ENCODE measurements around the gene WDR91. TPM values are rescaled to one million over a fixed set of nuclear protein-coding genes. Genes with fewer than 3 reads are reported as not detected.
A peak's percentile ranks its signal among the peaks of the same experiment; 100 is the strongest.

Gene WDR91
- total RNA-seq, 1 donor from 2014 or later: 27.1 TPM

GRCh38 chr7:135207406-135208101, 3.8 kb downstream of the WDR91 start:
- TF ChIP-seq CTCF (IDR thresholded peaks at IDR 0.05): no peak
- Histone ChIP-seq H3K27ac (peak overlapping the region; percentile 31), H3K4me3 (no peak overlapping the region), H3K9me3 (no peaks in the 10 kb centered on the region), H3K36me3 (peaks cover 32% of the 10 kb centered on the region), H3K27me3 (ENCODE audit: low read depth) (no peaks in the 10 kb centered on the region), H3K4me1 (peaks cover 55% of the 10 kb centered on the region)
- ATAC-seq (peak in 1 of 2 donors; percentile 1), DNase-seq (no peak)
- intact Hi-C loops (cut with DNase I): no loop called here

- peaks cover 55% of the 10 kb centered on the region for H3K4me1 ChIP-seq
- peak overlapping the region; percentile 31 for H3K27ac ChIP-seq
- intact Hi-C loops (cut with DNase I): no loop called here
Observed at GRCh38 chr7:135206941-135207391, 4.4 kb downstream of the WDR91 start.

GRCh38 chr7:135205850-135206249, 5.5 kb downstream of the WDR91 start:
- no peak overlapping the region for H3K4me3 ChIP-seq
- DNase-seq (no peak), ATAC-seq (no peak)
- H3K4me1 ChIP-seq: peaks cover 55% of the 10 kb centered on the region
- intact Hi-C loops (cut with DNase I): no loop called here
- peaks cover 49% of the 10 kb centered on the region for H3K36me3 ChIP-seq
- no peaks in the 10 kb centered on the region for H3K9me3 ChIP-seq
- TF ChIP-seq CTCF (IDR thresholded peaks at IDR 0.05): no peak
- H3K27ac ChIP-seq: peak overlapping the region; percentile 44
- H3K27me3 ChIP-seq (ENCODE audit: low read depth): no peaks in the 10 kb centered on the region

More at GRCh38 chr7:135206941-135207391, 4.4 kb downstream of the WDR91 start:
- Histone ChIP-seq H3K27me3 (ENCODE audit: low read depth) (no peaks in the 10 kb centered on the region), H3K9me3 (no peaks in the 10 kb centered on the region), H3K36me3 (peaks cover 38% of the 10 kb centered on the region), H3K4me3 (no peak overlapping the region)
- DNase-seq: no peak
- no peak for ATAC-seq
- TF ChIP-seq CTCF (IDR thresholded peaks at IDR 0.05): no peak

GRCh38 chr7:135204876-135205275, 6.5 kb downstream of the WDR91 start:
- Histone ChIP-seq H3K4me1 (peaks cover 47% of the 10 kb centered on the region), H3K9me3 (no peaks in the 10 kb centered on the region), H3K27me3 (ENCODE audit: low read depth) (no peaks in the 10 kb centered on the region), H3K4me3 (no peak overlapping the region), H3K27ac (peak overlapping the region; percentile 44), H3K36me3 (peaks cover 59% of the 10 kb centered on the region)
- intact Hi-C loops (cut with DNase I): no loop called here
- TF ChIP-seq CTCF (IDR thresholded peaks at IDR 0.05): no peak
- DNase-seq: no peak
- no peak for ATAC-seq

GRCh38 chr7:135204341-135204749, 7.0 kb downstream of the WDR91 start:
- intact Hi-C loops (cut with DNase I): no loop called here
- Histone ChIP-seq H3K36me3 (peaks cover 64% of the 10 kb centered on the region), H3K4me3 (peak overlapping the region; percentile 16), H3K4me1 (peaks cover 41% of the 10 kb centered on the region), H3K27me3 (ENCODE audit: low read depth) (no peaks in the 10 kb centered on the region), H3K9me3 (no peaks in the 10 kb centered on the region), H3K27ac (peak overlapping the region; percentile 65)
- DNase-seq: no peak
- peak; percentile 28 to 66 for ATAC-seq
- no peak for TF ChIP-seq CTCF (IDR thresholded peaks at IDR 0.05)
